Sigmoid colon (tissue), 7 donors: ENCODE data around the gene SMARCC1. TPM values are rescaled to one million over a fixed set of nuclear protein-coding genes. Genes with fewer than 3 reads are reported as not detected.
"Not testable (repeated sequence)": the region's sequence is repeated elsewhere in the genome, so short reads cannot be mapped to it uniquely, and the experiment has no call there.

Source experiments
- DNase-seq: peaks from one replicate; pipeline ENCODE4 v3.0.0-alpha.2; 2019
- H3K27ac ChIP-seq, 4 donors: fragments of 200-600 bp; sonication (generic); one replicate each; pipeline ENCODE4 v1.5.1; 2016 to 2019; ENCODE audit warnings: mild to moderate bottlenecking in 1 of 4
- H3K27me3 ChIP-seq, 3 donors: fragments of 200-600 bp; sonication (generic); one replicate each; pipeline ENCODE4 v1.5.1; 2019; ENCODE audit warnings: mild to moderate bottlenecking in 1 of 3
- H3K36me3 ChIP-seq, 4 donors: fragments of 200-600 bp; sonication (generic); one replicate each; pipeline ENCODE4 v1.5.1; 2016 to 2019
- H3K4me1 ChIP-seq, 4 donors: fragments of 200-600 bp; sonication (generic); one replicate each; pipeline ENCODE4 v1.5.1; 2017 to 2019
- H3K4me3 ChIP-seq, 4 donors: fragments of 200-600 bp; sonication (generic); one replicate each; pipeline ENCODE4 v1.5.1; 2017 to 2019; ENCODE audit warnings: mild to moderate bottlenecking in 2 of 4, moderate library complexity in 1 of 4
- H3K9me3 ChIP-seq, 4 donors: fragments of 200-600 bp in 3 of 4; sonication (generic) in 3 of 4; one replicate each; pipeline versions ENCODE4 v1.5.1 to v1.6.1; 2013 to 2019
- CTCF ChIP-seq, 4 experiments: fragments of 450-650 bp in 3 of 4; fragments of 200-600 bp in 1 of 4; IDR thresholded peaks; one replicate each; pipeline ENCODE4 v1.5.1; 2016 to 2019; ENCODE audit warnings: antibody characterized with exemption in 4 of 4, mild to moderate bottlenecking in 3 of 4, moderate library complexity in 2 of 4
- EP300 ChIP-seq, 4 donors: sonication (generic); formaldehyde crosslinking; IDR thresholded peaks; one replicate each; pipeline ENCODE4 v1.6.1; 2017; ENCODE audit warnings: antibody characterized with exemption in 4 of 4
- POLR2A ChIP-seq, 2 donors: fragments of 450-650 bp; IDR thresholded peaks; one replicate each; pipeline ENCODE4 v1.6.1; 2016; ENCODE audit warnings: antibody characterized with exemption in 2 of 2, mild to moderate bottlenecking in 2 of 2, moderate library complexity in 2 of 2
- POLR2AphosphoS5 ChIP-seq, 4 donors: sonication (generic); formaldehyde crosslinking; IDR thresholded peaks; one replicate each; pipeline ENCODE4 v1.6.1; 2017; ENCODE audit warnings: antibody characterized with exemption in 4 of 4
- WGBS, 2 donors: extraction: QIAGEN DNeasy Blood & Tissue Kit; methylation state at CpG; one replicate each; pipeline ENCODE4 v1.1.7; 2013; 5-methylcytosine and 5-hydroxymethylcytosine counted together
- intact Hi-C: fragments of 100-400 bp; cut with DNase I; formaldehyde crosslinking; loops from one replicate; pipeline ENCODE4 v1.15.1; 2023
- polyA plus RNA-seq, 3 donors: library from polyadenylated mRNA; stranded (reverse); fragments of 200-250 nt; gene quantifications; one replicate each; pipeline ENCODE4 v1.2.3, GENCODE V29; 2013
- total RNA-seq, 4 donors: library from RNA; depleted of rRNA; stranded (reverse); fragments of >200 nt; gene quantifications; one replicate each; pipeline ENCODE4 v1.1.0, GENCODE V29; 2016
- donor health status: healthy with polysubstance abuse.
- donor health status: Bipolar disorder and iron deficiency.
- donor health status: healthy.

SMARCC1 gene
- total and polyA plus RNA-seq, 7 donors, result 11.1 to 57.3 (median 43.9) TPM

GRCh38 chr3:47761046-47761445 is 20.6 kb downstream of the SMARCC1 start:
- Histone ChIP-seq H3K27me3 (no peaks in the 10 kb centered on the region), H3K36me3 (peaks cover 0 to 17% (median 0%) of the 10 kb centered on the region in 4 donors), H3K4me1 (peaks cover 0 to 9% (median 6%) of the 10 kb centered on the region in 4 donors), H3K4me3 (no peak overlapping the region), H3K9me3 (no peaks in the 10 kb centered on the region), H3K27ac (no peak overlapping the region)
- 92 to 96% methylated on average over 4 of the region's 4 CpGs for WGBS, 2 donors
- intact Hi-C loops, result no loop called here
- no peak for DNase-seq
- no peak for TF ChIP-seq EP300 (IDR thresholded peaks at IDR 0.05)
- no peak for TF ChIP-seq POLR2AphosphoS5 (IDR thresholded peaks at IDR 0.05)
- TF ChIP-seq CTCF (IDR thresholded peaks at IDR 0.05), result no peak
- no peak for TF ChIP-seq POLR2A (IDR thresholded peaks at IDR 0.05)

GRCh38 chr3:47760207-47760606 is 21.5 kb downstream of the SMARCC1 start:
- H3K9me3 ChIP-seq, DNase-seq, H3K4me1 ChIP-seq, H3K27ac ChIP-seq, H3K4me3 ChIP-seq, H3K27me3 ChIP-seq, intact Hi-C loops: not testable (repeated sequence)
- H3K36me3 ChIP-seq, result peaks cover 0 to 17% (median 0%) of the 10 kb centered on the region in 4 donors
- WGBS, 2 donors, result 92 to 95% methylated on average over 4 of the region's 4 CpGs

- intact Hi-C loops, result no loop called here
These were observed 23.2 kb downstream of the SMARCC1 start for GRCh38 chr3:47758261-47759025.

GRCh38 chr3:47752716-47753115 is 29.0 kb downstream of the SMARCC1 start:
- no peaks in the 10 kb centered on the region for H3K4me1 ChIP-seq
- H3K27ac ChIP-seq, result no peak overlapping the region
- peaks cover 0 to 7% (median 0%) of the 10 kb centered on the region in 4 donors for H3K36me3 ChIP-seq
- no peaks in the 10 kb centered on the region for H3K27me3 ChIP-seq
- intact Hi-C loops, result no loop called here
- TF ChIP-seq CTCF (IDR thresholded peaks at IDR 0.05) (no peak), EP300 (IDR thresholded peaks at IDR 0.05) (no peak), POLR2A (IDR thresholded peaks at IDR 0.05) (no peak), POLR2AphosphoS5 (IDR thresholded peaks at IDR 0.05) (no peak)
- no peak overlapping the region for H3K4me3 ChIP-seq
- 94 to 95% methylated on average over 3 of the region's 3 CpGs for WGBS, 2 donors
- DNase-seq, result no peak
- no peaks in the 10 kb centered on the region for H3K9me3 ChIP-seq

More at GRCh38 chr3:47758261-47759025, 23.2 kb downstream of the SMARCC1 start:
- Histone ChIP-seq H3K27me3 (no peaks in the 10 kb centered on the region), H3K4me1 (peaks cover 0 to 9% (median 0%) of the 10 kb centered on the region in 4 donors), H3K36me3 (peaks cover 0 to 7% (median 0%) of the 10 kb centered on the region in 4 donors), H3K9me3 (no peaks in the 10 kb centered on the region), H3K4me3 (no peak overlapping the region), H3K27ac (no peak overlapping the region)
- WGBS, 2 donors, result 88 to 94% methylated on average over 14 of the region's 14 CpGs
- TF ChIP-seq POLR2A (IDR thresholded peaks at IDR 0.05), result no peak
- TF ChIP-seq EP300 (IDR thresholded peaks at IDR 0.05), result no peak
- TF ChIP-seq POLR2AphosphoS5 (IDR thresholded peaks at IDR 0.05), result no peak
- TF ChIP-seq CTCF (IDR thresholded peaks at IDR 0.05), result no peak
- no peak for DNase-seq

- H3K36me3 ChIP-seq, DNase-seq, intact Hi-C loops, H3K9me3 ChIP-seq, H3K4me1 ChIP-seq, H3K27ac ChIP-seq, H3K27me3 ChIP-seq, H3K4me3 ChIP-seq: not testable (repeated sequence)
- WGBS, 2 donors, result 94 to 97% methylated on average over 12 of the region's 12 CpGs
These were observed 30.8 kb downstream of the SMARCC1 start for GRCh38 chr3:47750811-47751354.
